OCI-LY1 (cell line): ENCODE measurements around the gene FOXE1.

Experiments
- EZH2 ChIP-seq: fragments of 200-600 bp; sonication (generic), shearing (Covaris generic); IDR thresholded peaks from 2 replicates; pipeline ENCODE4 v1.8.0; 2017; ENCODE audit warnings: borderline replicate concordance, mixed run types, mild to moderate bottlenecking, antibody characterized with exemption, low read length, moderate library complexity, mixed read lengths
- TF ChIP-seq, protein P1 (sequence below): fragments of 200-600 bp; sonication (generic), shearing (Covaris generic); IDR thresholded peaks from 2 replicates; pipeline ENCODE4 v1.5.1; 2017; ENCODE audit warnings: mild to moderate bottlenecking, antibody characterized with exemption, low read length, moderate library complexity, mixed read lengths

- TF ChIP-seq, protein P1, sequence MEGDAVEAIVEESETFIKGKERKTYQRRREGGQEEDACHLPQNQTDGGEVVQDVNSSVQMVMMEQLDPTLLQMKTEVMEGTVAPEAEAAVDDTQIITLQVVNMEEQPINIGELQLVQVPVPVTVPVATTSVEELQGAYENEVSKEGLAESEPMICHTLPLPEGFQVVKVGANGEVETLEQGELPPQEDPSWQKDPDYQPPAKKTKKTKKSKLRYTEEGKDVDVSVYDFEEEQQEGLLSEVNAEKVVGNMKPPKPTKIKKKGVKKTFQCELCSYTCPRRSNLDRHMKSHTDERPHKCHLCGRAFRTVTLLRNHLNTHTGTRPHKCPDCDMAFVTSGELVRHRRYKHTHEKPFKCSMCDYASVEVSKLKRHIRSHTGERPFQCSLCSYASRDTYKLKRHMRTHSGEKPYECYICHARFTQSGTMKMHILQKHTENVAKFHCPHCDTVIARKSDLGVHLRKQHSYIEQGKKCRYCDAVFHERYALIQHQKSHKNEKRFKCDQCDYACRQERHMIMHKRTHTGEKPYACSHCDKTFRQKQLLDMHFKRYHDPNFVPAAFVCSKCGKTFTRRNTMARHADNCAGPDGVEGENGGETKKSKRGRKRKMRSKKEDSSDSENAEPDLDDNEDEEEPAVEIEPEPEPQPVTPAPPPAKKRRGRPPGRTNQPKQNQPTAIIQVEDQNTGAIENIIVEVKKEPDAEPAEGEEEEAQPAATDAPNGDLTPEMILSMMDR, result no peak
- TF ChIP-seq EZH2, result no peak
These were observed 43.2 kb upstream of the FOXE1 start for GRCh38 chr9:97809666-97810344.
